Neural cell (in vitro differentiated cells): ENCODE results near the gene KRTAP2-4.
"Not testable (repeated sequence)": the region's sequence is repeated elsewhere in the genome, so short reads cannot be mapped to it uniquely, and the experiment has no call there.

Source experiments
- CTCF ChIP-seq: fragments of 450-650 bp; IDR thresholded peaks from 2 replicates; pipeline ENCODE4 v1.5.1; 2014; ENCODE audit warnings: antibody characterized with exemption, mild to moderate bottlenecking, moderate library complexity; ENCODE audit not compliant: poor library complexity, severe bottlenecking
- EP300 ChIP-seq: fragments of 450-650 bp; conservative IDR thresholded peaks from 2 replicates; pipeline ENCODE4 v1.6.1; 2014; ENCODE audit warnings: antibody characterized with exemption, mild to moderate bottlenecking, moderate library complexity; ENCODE audit not compliant: poor library complexity, severe bottlenecking
- EZH2 ChIP-seq: fragments of 200-600, 300-800 bp; shearing (Covaris generic), sonication (generic); IDR thresholded peaks from 2 replicates; pipeline ENCODE4 v1.6.1; 2014; ENCODE audit warnings: antibody characterized with exemption, low read length, borderline replicate concordance, mild to moderate bottlenecking; ENCODE audit not compliant: insufficient read depth, poor library complexity, severe bottlenecking
- MXI1 ChIP-seq: fragments of 450-650 bp; conservative IDR thresholded peaks from 2 replicates; pipeline ENCODE4 v1.6.1; 2014; ENCODE audit warnings: antibody characterized with exemption, mild to moderate bottlenecking; ENCODE audit not compliant: poor library complexity, severe bottlenecking
- RAD21 ChIP-seq: fragments of 450-650 bp; conservative IDR thresholded peaks from 2 replicates; pipeline ENCODE4 v1.6.1; 2014; ENCODE audit warnings: antibody characterized with exemption, mild to moderate bottlenecking, moderate library complexity
- SMC3 ChIP-seq: fragments of 450-650 bp; conservative IDR thresholded peaks from 2 replicates; pipeline ENCODE4 v1.6.1; 2014; ENCODE audit warnings: antibody characterized with exemption, mild to moderate bottlenecking, moderate library complexity; ENCODE audit not compliant: poor library complexity
- TAF1 ChIP-seq: IDR thresholded peaks from 2 replicates; pipeline ENCODE4 v1.6.1; 2012; ENCODE audit warnings: low read depth
- TF ChIP-seq, protein P1 (sequence below): IDR thresholded peaks from 2 replicates; pipeline ENCODE4 v1.6.1; 2012; ENCODE audit warnings: borderline replicate concordance

DNA sequence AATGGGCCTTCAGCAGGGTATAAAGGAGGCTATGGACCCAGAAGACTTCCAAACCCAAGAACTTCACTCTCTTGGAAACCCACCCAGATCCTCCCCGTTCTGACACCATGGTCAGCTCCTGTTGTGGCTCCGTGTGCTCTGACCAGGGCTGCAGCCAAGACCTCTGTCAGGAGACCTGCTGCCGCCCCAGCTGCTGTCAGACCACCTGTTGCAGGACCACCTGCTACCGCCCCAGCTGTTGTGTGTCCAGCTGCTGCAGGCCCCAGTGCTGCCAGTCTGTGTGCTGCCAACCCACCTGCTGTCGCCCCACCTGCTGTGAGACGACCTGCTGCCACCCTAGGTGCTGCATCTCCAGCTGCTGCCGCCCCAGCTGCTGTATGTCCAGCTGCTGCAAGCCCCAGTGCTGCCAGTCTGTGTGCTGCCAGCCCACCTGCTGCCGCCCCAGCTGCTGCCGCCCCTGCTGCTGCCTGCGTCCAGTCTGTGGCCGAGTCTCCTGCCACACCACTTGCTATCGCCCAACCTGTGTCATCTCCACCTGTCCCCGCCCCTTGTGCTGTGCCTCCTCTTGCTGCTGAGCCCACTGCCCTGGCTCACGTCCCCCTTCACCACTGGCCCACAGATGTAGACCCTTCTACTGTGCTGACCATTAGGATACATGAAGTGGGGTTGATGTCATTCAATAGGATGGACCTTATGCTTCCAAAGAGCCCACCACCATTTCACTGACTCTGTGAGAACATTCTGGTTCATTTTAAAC is 18.6 kb upstream of the KRTAP2-4 start, which contains the start of gene KRTAP4-7:
- not testable (repeated sequence) for TF ChIP-seq CTCF, TAF1, EZH2, EP300, RAD21, MXI1, SMC3
- TF ChIP-seq, protein P1, sequence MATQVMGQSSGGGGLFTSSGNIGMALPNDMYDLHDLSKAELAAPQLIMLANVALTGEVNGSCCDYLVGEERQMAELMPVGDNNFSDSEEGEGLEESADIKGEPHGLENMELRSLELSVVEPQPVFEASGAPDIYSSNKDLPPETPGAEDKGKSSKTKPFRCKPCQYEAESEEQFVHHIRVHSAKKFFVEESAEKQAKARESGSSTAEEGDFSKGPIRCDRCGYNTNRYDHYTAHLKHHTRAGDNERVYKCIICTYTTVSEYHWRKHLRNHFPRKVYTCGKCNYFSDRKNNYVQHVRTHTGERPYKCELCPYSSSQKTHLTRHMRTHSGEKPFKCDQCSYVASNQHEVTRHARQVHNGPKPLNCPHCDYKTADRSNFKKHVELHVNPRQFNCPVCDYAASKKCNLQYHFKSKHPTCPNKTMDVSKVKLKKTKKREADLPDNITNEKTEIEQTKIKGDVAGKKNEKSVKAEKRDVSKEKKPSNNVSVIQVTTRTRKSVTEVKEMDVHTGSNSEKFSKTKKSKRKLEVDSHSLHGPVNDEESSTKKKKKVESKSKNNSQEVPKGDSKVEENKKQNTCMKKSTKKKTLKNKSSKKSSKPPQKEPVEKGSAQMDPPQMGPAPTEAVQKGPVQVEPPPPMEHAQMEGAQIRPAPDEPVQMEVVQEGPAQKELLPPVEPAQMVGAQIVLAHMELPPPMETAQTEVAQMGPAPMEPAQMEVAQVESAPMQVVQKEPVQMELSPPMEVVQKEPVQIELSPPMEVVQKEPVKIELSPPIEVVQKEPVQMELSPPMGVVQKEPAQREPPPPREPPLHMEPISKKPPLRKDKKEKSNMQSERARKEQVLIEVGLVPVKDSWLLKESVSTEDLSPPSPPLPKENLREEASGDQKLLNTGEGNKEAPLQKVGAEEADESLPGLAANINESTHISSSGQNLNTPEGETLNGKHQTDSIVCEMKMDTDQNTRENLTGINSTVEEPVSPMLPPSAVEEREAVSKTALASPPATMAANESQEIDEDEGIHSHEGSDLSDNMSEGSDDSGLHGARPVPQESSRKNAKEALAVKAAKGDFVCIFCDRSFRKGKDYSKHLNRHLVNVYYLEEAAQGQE = not testable (repeated sequence)
